Stomach (tissue), 9 donors: ENCODE measurements around the gene GABRB3. TPM values are rescaled to one million over a fixed set of nuclear protein-coding genes. Genes with fewer than 3 reads are reported as not detected.

ENCODE experiments used
- DNase-seq, 2 donors: peaks; one replicate each; pipeline versions ENCODE4 v3.0.0 to v3.0.0-alpha.2; 2013 to 2019
- H3K27ac ChIP-seq, 5 donors: fragments of 200-600 bp in 4 of 5; sonication (generic) in 4 of 5; one replicate each; pipeline ENCODE4 v1.5.1; 2013 to 2019; ENCODE audit warnings: mild to moderate bottlenecking in 1 of 5, moderate library complexity in 1 of 5
- H3K27me3 ChIP-seq, 3 donors: fragments of 200-600 bp; sonication (generic); one replicate each; pipeline ENCODE4 v1.5.1; 2017 to 2019; ENCODE audit warnings: mixed run types in 1 of 3
- H3K36me3 ChIP-seq, 4 donors: fragments of 200-600 bp; sonication (generic); 1 replicate in 3 of 4; 2 replicates in 1 of 4; pipeline ENCODE4 v1.5.1; 2016 to 2019
- H3K4me1 ChIP-seq, 4 donors: fragments of 200-600 bp; sonication (generic); one replicate each; pipeline ENCODE4 v1.5.1; 2016 to 2019
- H3K4me3 ChIP-seq, 4 donors: fragments of 200-600 bp; sonication (generic) in 3 of 4; one replicate each; pipeline ENCODE4 v1.5.1; 2016 to 2019; ENCODE audit warnings: mild to moderate bottlenecking in 1 of 4
- H3K9me3 ChIP-seq, 4 donors: fragments of 200-600 bp; sonication (generic); one replicate each; pipeline ENCODE4 v1.5.1; 2016 to 2019
- CTCF ChIP-seq, 7 experiments: fragments of 450-650 bp in 4 of 7; fragments of 200-600 bp in 3 of 7; sonication (generic) in 3 of 7; IDR thresholded peaks; one replicate each; pipeline ENCODE4 v1.5.1; 2016 to 2019; ENCODE audit warnings: antibody characterized with exemption in 7 of 7, control low read depth in 2 of 7, mild to moderate bottlenecking in 1 of 7
- EP300 ChIP-seq: sonication (generic); formaldehyde crosslinking; IDR thresholded peaks from one replicate; pipeline ENCODE4 v1.6.1; 2017; ENCODE audit warnings: antibody characterized with exemption
- POLR2A ChIP-seq, 4 donors: fragments of 450-650 bp; IDR thresholded peaks; one replicate each; pipeline ENCODE4 v1.6.1; 2016; ENCODE audit warnings: antibody characterized with exemption in 4 of 4, control low read depth in 2 of 4, mild to moderate bottlenecking in 1 of 4, moderate library complexity in 1 of 4
- POLR2AphosphoS5 ChIP-seq, 3 donors: sonication (generic); formaldehyde crosslinking; IDR thresholded peaks; one replicate each; pipeline ENCODE4 v1.6.1; 2016; ENCODE audit warnings: antibody characterized with exemption in 3 of 3
- WGBS, 5 donors: extraction: QIAGEN DNeasy Blood & Tissue Kit in 3 of 5; methylation state at CpG; one replicate each; pipeline versions ENCODE4 v1.1.5 to v1.1.7; 2013 to 2018; 5-methylcytosine and 5-hydroxymethylcytosine counted together
- intact Hi-C: fragments of 100-400 bp; cut with DNase I; formaldehyde crosslinking; loops from one replicate; pipeline ENCODE4 v1.15.1; 2023; ENCODE audit warnings: low total_unique reads
- polyA plus RNA-seq, 3 donors: library from polyadenylated mRNA; stranded (reverse); fragments of 200-250 nt; gene quantifications; one replicate each; pipeline ENCODE4 v1.2.3, GENCODE V29; 2013
- total RNA-seq, 5 donors: library from RNA; depleted of rRNA; stranded (reverse); fragments of >200 nt; gene quantifications; one replicate each; pipeline versions ENCODE4 v1.1.0 to v1.2.3, GENCODE V29; 2014 to 2016
- donor health status: healthy with polysubstance abuse.
- donor health status: Bipolar disorder and iron deficiency.
- donor health status: healthy.

The GABRB3 gene
- total and polyA plus RNA-seq, 8 donors, result 1.5 to 14.6 (median 6.1) TPM; not detected in 2

GRCh38 chr15:26781816-26782215, 8.9 kb upstream of the GABRB3 start:
- intact Hi-C loops, result no loop called here
- 74 to 90% (median 86%) methylated on average over 7 to 24 of the region's 24 CpGs for WGBS, 5 donors
- no peak for DNase-seq
- H3K4me3 ChIP-seq, result no peak overlapping the region
- TF ChIP-seq POLR2AphosphoS5 (IDR thresholded peaks at IDR 0.05) (no peak), CTCF (IDR thresholded peaks at IDR 0.05) (no peak), EP300 (no peak), POLR2A (IDR thresholded peaks at IDR 0.05) (no peak)
- no peak overlapping the region for H3K27ac ChIP-seq
- peaks cover 0 to 5% (median 0%) of the 10 kb centered on the region in 4 donors for H3K9me3 ChIP-seq
- no peaks in the 10 kb centered on the region for H3K27me3 ChIP-seq
- H3K4me1 ChIP-seq, result no peaks in the 10 kb centered on the region
- H3K36me3 ChIP-seq, result no peaks in the 10 kb centered on the region

- TF ChIP-seq POLR2A (IDR thresholded peaks at IDR 0.05), result no peak
- TF ChIP-seq EP300, result no peak
- no peak for TF ChIP-seq POLR2AphosphoS5 (IDR thresholded peaks at IDR 0.05)
- TF ChIP-seq CTCF (IDR thresholded peaks at IDR 0.05), result no peak
- Histone ChIP-seq H3K4me3 (peak overlapping the region; percentile 50 to 70 (median 53)), H3K27ac (no peak overlapping the region), H3K27me3 (peaks cover 0 to 62% (median 24%) of the 10 kb centered on the region in 3 donors), H3K36me3 (no peaks in the 10 kb centered on the region), H3K9me3 (peaks cover 0 to 9% (median 0%) of the 10 kb centered on the region in 4 donors), H3K4me1 (peaks cover 6 to 27% (median 20%) of the 10 kb centered on the region in 4 donors)
- peak in 1 of 2 donors; percentile 13 for DNase-seq
- intact Hi-C loops, result no loop called here
- 8 to 25% (median 18%) methylated on average over 8 of the region's 8 CpGs for WGBS, 5 donors
Measured at GRCh38 chr15:26773917-26774316, 1.1 kb upstream of the GABRB3 start.

GRCh38 chr15:26773067-26773877, 406 bp upstream of the GABRB3 start:
- intact Hi-C loops, result no loop called here
- Histone ChIP-seq H3K4me1 (peaks cover 6 to 27% (median 20%) of the 10 kb centered on the region in 4 donors), H3K4me3 (peak overlapping the region; percentile 50 to 70 (median 53)), H3K36me3 (no peaks in the 10 kb centered on the region), H3K27ac (peak overlapping the region in 3 of 5 donors; percentile 2 to 72 (median 60)), H3K27me3 (peaks cover 0 to 62% (median 24%) of the 10 kb centered on the region in 3 donors), H3K9me3 (peaks cover 0 to 8% (median 0%) of the 10 kb centered on the region in 4 donors)
- WGBS, 5 donors, result 1 to 14% (median 2%) methylated on average over 14 to 95 of the region's 102 CpGs
- TF ChIP-seq EP300, result no peak
- no peak for TF ChIP-seq POLR2A (IDR thresholded peaks at IDR 0.05)
- TF ChIP-seq POLR2AphosphoS5 (IDR thresholded peaks at IDR 0.05), result no peak
- TF ChIP-seq CTCF (IDR thresholded peaks at IDR 0.05), result no peak
- DNase-seq, result peak; percentile 69 to 85

GRCh38 chr15:26771578-26772153, 1.2 kb downstream of the GABRB3 start:
- DNase-seq, result peak; percentile 35 to 76
- intact Hi-C loops, result no loop called here
- Histone ChIP-seq H3K4me3 (peak overlapping the region; percentile 50 to 70 (median 53)), H3K9me3 (peaks cover 0 to 8% (median 0%) of the 10 kb centered on the region in 4 donors), H3K27me3 (peaks cover 0 to 62% (median 24%) of the 10 kb centered on the region in 3 donors), H3K4me1 (peaks cover 6 to 27% (median 20%) of the 10 kb centered on the region in 4 donors), H3K36me3 (no peaks in the 10 kb centered on the region), H3K27ac (peak overlapping the region in 3 of 5 donors; percentile 16 to 54 (median 52))
- TF ChIP-seq CTCF (IDR thresholded peaks at IDR 0.05), result no peak
- no peak for TF ChIP-seq POLR2A (IDR thresholded peaks at IDR 0.05)
- 0 to 6% (median 2%) methylated on average over 24 to 32 of the region's 32 CpGs for WGBS, 5 donors
